ENCODE data around the gene TCP10L.
"Not testable (repeated sequence)": the region's sequence is repeated elsewhere in the genome, so short reads cannot be mapped to it uniquely, and the experiment has no call there.

Gene TCP10L

DNA sequence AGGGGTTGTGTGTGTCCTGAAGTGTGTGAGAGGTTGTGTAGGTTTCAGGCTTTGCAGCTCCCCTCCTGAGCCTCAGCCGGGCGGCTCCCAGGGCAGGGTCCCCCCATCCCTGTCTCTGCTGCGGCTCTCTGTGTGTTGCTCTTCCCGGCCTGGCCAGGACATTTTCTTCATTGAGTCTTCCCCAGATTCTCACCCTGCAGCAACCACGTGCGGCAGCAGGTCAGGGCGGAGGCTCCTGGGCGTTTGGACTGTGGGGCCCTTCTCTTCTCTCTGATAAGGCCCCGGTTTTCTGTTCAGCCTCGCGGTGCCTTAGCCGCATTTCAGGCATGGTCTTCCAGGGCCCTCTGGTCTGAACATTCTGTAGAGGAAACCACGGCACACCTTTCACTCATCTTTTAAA lies 1.8 kb upstream of the TCP10L start:
- DNase-seq (ENCODE audit: low read depth in 2 of 2, low spot score in 1 of 2): no peak

DNA sequence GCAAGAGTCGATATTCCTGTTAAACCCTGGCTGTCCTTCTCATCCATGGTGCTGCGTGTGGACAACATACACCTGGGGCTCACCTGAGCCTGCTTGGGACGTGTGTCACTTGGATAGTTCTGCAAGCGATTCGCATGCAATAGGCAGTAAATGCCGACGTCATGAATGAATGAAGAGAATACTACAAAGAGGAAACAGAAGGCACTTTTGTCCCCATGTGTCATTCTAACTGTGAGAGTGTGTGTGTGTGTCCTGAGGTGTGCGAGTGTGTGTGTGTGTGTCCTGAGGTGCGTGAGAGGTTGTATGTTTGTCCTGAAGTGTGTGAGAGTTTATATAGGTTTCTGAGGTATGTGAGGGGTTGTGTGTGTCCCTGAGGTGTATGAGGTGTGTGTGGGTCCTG lies 647 bp upstream of the TCP10L start:
- no peak for DNase-seq (ENCODE audit: low read depth in 2 of 2, low spot score in 1 of 2)

DNA sequence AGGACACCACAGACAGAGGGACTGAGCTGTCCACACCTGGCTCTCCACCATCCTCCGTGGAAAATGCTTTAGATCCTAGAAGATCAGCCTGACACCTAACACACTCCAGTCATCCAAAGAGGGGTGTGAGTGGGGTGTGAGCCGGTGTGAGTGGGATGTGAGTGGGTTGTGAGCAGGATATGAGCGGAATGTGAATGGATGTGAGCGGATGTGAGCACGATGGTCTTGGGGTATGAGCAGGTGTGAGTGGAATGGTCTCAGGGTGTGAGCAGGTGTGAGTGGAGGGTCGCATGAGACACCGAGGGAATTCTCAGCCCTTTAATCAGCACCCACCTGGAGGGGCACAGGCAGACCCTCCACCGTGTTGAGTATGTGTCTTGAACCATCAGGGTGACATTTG lies 851 bp downstream of the TCP10L start:
- DNase-seq (ENCODE audit: low read depth in 2 of 2, low spot score in 1 of 2): no peak

DNA sequence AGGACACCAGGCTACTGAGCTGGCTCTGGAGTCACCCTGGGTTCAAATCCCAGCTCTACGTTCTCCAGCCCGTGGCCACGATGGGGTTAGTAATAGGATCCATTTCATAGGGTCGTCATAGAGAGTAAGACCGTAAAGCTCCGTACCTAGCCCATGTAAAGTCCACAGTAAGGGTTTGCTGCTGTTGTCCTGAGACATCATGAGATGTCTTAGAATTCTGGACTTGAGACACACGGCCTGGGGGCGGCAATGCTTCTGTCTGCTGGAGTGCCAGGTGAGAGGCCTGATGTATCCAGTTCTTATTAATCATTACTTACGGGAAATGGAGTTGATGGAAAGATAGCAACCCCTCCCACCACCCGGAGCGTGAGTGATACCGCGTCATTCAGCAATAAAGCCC lies 3.6 kb downstream of the TCP10L start:
- no peak for DNase-seq (ENCODE audit: low read depth in 2 of 2, low spot score in 1 of 2)

DNA sequence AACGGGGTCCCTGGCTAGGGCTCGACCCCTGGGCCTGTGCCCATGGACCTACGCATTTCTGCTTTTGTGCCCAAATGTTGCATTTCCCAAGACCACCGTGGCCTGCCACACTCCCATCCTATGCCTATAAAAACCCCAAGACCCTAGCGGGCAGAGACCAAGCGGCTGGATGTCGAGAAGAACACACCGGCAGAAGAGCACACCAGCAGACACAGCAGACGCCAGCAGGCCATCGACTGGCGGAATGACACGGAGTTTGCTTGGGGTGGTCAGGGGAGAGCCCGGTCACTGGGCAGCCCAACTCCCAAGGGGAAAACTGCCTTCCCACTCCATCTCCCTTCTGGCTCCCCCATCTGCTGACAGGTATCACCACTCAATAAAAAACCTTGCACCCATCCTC lies 4.4 kb downstream of the TCP10L start:
- no peak for DNase-seq (ENCODE audit: low read depth in 2 of 2, low spot score in 1 of 2)

DNA sequence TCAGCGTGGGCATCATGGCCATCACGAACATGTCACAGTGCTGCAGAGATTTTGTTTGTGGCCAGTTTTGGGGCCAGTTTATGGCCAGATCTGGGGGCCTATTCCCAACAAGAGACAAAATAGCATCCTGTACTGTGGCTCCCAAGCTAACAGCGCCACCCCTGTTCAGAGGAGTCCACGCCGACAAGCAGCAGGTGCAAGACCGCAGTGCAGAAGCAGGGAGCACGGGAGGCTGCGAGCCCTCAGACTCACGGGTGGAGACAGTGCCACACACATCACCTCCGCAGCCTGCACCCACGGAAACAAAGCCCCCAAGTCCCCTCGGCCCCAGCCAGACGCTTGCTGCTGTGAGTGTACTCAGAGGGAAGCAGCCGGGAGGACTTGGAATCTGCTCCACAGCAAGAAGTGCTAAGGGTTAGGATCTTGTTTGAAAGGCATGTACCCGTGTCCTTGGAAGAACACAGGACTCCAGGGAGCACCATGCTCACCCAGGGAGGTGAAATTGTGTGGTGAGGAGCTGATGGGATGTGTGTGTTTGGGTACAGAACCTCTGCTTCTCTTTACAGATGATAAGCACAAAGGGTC lies 7.1 kb downstream of the TCP10L start:
- DNase-seq (ENCODE audit: low read depth in 2 of 2, low spot score in 1 of 2): no peak

DNA sequence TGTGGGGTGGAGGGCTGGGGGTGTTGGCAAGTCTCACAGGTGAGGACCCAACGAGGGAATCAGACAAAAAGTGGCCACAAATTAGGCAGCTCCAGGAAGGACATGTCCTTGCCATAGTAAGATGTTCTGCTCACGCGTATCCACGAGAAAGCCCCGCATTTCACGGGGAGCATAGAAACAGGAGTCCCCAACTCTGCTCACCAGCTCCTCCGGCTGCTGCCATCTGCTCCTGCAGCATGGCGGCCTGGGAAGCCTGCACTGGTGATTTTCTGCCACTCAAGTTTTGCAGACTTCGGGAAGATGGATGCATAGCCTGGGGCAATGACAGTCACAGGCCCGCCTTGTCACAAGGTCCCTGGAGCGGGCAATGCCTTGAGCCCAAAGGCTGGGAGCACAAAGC lies 9.3 kb downstream of the TCP10L start:
- no peak for DNase-seq (ENCODE audit: low read depth in 2 of 2, low spot score in 1 of 2)

DNA sequence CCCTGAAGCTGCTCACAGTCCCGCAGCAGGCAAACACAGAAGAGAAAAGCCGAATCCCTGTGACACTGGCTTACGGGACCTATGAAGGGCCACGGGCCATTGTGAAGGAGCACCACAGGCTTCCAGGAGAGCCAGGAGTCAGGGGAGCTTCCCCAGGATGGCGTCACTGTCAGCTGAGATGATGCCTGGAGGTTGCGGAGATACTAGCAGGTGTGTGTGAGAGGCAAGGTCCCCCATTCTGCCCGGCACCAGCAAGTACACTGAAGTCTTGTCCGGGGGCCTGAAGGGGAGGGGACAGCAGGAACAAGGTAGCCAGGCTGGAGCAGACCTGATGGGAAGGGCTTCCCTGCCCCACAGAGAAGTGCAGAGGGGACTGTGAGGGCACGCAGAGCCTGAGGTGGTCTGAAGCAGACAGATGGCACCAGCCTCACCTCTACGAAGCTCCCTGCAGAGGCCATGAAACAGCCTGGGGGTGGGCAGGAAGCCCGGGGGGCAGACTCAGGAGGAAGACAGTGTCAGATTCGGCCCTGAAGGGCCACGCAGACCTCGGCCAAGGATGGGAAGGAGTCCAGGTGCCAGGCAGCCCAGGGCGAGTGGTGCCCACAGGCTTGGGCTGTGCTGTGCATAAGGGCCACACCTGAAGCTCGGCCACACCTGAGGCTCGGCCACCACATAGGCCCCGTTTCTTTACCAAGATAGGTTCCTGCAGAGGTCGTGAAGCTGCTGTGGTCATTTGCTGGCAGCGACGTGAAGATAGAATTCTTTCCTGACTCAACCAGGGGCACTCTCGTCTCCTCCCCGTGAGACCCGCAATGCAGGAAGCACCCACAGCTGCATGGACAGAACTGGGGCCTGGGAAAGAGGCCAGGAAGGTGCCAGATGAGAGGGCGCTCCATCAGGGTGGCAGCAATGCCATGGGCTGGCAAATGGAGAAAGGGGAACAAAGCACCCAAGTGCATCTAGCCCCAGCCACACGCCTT lies 10.1 kb downstream of the TCP10L start:
- no peak for DNase-seq (ENCODE audit: low read depth in 2 of 2, low spot score in 1 of 2)

DNA sequence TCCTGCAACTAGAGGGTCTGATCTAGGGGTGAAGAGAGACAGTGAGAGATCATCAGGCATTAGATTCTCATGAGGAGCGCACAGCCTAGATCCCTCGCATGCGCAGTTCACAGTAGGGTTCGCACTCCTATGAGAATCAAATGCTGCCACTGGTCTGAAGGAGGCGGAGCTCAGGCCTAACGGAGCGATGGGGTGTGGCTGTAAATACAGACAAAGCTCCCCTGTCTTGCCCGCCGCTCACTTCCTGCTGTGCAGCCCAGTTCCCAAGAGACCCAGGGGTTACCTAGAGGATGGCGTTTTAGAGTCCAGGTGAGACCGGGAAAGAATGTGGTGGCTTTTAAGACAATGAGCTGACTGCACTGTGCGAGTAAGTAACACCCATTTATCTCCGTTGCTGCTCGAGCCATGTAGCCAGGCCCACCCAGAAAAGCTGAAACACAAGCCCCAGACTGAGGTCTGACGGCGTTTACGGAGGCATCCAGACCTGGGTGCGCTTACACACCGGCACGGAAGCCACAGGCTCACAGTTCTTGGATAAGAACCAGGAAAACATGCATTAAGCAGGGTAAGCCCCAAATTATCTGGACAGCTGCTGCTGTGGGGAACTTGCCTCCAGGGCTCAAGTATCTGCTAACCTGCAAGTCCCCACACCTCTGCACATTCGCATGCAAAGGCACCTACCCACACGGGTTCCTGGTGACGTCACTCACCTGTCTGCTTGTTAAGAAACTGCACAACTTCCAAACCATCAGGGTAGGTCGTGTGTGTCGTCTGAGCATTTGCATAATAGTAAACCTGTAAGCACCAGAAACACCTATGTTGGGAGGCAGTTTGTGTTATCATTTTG lies 12.5 kb downstream of the TCP10L start:
- no peak for DNase-seq (ENCODE audit: low read depth in 2 of 2, low spot score in 1 of 2)

DNA sequence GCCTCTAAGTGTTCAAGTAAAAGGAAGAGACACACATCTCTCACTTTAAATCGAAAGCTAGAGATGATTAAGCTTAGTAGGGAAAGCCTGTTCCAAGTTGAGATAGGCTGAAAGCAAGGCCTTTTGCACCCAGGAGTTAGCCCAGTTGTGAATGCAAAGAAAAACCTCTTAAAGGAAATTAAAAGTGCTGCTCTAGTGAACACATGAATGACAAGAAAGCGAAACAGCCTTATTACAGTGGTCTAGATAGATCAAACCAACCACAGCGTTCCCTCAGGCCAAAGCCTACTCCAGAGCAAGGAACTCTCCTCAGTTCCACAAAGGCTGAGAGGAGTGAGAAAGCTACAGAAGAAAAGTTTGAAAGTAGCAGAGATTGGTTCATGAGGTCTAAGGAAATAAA lies 14.9 kb downstream of the TCP10L start:
- DNase-seq (ENCODE audit: low read depth in 2 of 2, low spot score in 1 of 2): no peak

DNA sequence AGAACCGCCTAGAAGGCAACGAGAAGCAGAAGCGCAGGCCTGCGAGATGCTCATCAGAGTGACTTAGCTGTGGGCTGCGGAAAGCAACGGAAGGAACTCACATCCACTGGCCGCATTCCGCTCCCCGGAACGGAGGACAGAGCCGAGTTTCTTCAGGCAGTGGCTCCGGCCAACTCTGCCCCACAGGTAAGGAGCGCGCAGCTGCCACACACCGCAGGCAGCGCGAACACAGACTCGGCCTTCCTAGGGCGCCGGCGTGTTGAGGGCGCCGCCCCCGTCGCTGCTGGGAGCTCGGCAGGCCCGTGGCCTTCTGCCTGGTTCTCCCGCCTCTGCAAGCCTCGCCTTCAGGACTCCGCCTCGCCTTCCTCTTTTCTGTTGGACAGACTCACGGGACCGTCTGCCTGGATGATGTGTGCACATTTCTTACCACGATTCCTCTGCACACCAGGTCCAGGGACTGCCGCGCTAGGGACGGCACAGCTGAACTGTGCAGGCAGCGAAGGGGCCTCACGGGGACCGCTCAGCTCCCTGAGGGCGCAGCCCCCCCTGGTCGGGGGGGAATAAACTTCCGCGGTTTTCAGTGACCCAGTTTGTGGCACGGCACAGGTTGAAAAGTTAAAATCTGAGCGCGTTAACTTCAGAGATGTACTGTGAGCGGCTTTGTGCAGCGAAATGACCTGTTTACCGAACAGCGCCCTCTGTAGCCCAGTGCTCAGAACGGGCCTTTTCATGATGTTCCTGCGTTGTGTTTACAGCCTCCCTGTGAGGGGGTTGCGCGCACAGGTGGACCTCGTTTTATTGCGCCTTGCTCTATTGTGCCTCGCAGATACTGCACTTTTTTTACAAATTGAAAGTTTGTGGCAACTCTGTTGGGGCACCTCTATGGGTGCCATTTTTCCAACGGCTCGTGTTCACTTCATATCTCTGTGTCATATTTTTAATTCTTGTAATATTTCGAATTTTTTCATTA lies 15.8 kb downstream of the TCP10L start:
- peak; percentile 63 to 74 for DNase-seq (ENCODE audit: low read depth in 2 of 2, low spot score in 1 of 2)

DNA sequence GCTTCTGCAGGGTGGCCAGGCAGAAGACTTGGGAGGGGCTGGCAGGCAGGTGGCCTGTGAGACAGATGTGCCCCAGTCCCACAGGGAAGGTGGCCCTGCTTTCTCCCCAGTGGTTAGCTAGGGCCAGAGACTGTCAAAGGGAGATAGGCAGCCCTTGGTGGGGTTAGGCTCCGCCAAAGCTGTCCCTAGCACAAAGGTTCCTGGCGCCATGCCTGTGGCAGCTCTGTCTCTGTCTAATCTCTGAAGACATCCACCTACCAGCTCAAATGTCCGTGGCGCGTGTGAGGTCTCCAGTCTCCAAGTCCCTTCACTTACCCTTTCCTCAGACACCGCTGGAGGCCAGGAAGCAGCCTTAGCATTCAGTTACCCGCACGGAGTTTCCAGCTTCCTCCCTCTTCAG lies 17.7 kb downstream of the TCP10L start:
- no peak for DNase-seq (ENCODE audit: low read depth in 2 of 2, low spot score in 1 of 2)

DNA sequence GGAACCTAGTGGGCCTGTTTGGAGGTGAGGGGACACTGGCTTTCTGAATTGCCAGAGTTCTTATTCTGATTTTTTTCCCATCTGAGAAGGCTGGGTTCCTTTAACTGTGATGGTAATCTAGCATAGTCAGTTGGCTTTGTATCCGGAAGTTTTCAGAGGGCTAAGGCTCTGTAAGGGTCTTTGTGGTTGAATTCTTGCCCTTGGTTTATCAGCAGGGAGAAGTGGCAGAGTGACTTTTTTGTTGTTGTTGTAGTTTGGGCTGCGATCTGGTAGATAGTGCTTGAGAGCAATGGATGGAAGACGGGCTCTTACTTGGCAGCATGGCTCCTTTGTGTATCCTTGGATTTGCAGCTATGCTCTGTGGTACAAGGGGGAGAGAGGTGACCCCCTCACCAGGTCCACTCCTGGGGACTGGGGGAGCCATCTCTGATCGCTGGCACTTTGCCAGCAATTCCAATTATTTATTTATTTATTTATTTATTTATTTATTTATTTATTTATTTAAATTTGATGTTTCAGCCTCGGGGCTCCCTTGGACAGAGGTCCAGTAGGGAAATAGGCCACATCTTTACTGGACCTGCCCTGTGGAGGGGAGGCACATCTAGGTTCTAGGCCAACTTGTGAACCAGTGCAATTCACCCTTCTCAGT lies 18.5 kb downstream of the TCP10L start:
- DNase-seq (ENCODE audit: low read depth in 2 of 2, low spot score in 1 of 2): no peak

DNA sequence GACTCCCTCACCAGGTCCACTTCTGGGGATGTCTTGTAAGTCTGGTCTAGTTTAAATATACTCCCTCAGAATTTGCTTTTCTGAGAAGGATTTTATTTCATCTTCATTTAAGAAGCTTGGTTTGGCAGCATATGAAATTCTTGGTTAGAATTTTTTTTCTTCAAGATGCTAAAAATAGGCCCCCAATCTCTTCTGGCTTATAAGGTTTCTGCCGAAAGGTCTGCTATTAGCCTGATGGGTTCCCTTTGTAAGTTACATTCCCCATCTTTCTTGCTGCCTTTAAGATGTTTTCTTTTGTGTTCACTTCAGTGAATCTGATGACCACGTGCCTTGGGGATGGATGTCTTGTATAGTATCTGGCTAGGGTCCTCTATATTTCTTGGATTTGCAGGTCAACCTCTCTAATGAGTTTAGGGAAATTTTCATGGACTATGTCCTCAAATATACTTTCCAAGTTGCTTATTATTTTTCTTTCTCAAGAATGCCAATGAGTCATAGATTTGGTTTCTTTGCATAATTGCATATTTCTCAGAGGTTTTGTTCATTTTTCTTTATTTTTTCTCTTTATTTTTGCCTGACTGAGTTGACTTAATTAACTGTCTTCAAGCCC lies 19.4 kb downstream of the TCP10L start:
- no peak for DNase-seq (ENCODE audit: low read depth in 2 of 2, low spot score in 1 of 2)

DNA sequence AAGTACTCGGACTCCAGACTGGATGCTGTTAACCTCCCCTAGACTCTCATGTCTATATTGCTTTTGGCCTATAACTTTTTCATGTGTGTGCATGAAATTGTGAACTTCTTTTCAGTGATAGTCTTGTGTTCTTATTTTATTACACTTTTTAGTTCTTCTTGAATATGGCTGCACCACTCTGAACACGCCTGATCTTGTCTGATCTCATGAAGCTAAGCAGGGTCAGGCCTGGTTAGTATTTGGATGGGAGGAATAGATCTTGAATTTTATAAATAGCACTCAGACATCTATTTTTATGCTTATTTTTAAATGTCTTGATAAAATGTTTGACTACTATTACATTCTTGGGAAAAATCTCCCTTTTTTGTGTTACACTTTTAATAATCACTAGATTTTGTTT lies 22.4 kb downstream of the TCP10L start:
- no peak for DNase-seq (ENCODE audit: low read depth in 2 of 2, low spot score in 1 of 2)

DNA sequence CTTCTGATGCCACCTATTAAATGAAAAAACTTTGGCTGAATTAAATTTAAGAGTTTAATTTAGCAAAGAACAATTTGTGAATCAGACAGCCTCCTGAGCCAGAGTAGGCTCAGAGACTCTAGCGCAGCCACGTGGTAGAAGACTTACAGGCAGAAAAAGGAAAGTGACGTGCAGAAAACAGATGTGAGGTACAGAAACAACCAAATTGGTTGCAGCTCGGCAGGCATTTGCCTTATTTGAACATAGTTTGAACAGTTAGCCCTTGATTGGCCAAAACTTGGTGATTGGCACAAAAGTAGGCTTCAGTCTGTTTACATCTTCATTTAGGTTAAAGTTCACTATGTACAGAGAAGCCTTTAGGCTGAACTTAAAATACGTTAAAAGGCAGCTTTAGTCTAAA lies 22.9 kb downstream of the TCP10L start:
- DNase-seq (ENCODE audit: low read depth in 2 of 2, low spot score in 1 of 2): no peak

DNA sequence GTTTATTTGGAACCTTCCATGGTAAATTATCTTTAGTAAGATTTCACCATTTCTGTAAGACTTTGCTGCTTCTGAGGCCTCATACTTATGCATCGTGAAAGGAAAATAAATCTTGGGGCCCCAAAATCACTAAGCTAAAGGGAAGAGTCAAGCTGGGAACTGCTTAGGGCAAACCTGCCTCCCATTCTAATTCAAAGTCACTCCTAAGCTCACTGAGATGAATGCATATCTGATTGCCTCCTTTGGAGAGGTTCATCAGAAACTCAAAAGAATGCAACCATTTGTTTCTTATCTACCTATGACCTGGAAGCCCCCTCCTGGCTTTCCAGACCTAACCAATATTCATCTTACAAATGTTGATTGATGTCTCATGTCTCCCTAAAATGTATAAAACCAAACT lies 23.8 kb downstream of the TCP10L start:
- DNase-seq (ENCODE audit: low read depth in 2 of 2, low spot score in 1 of 2): not testable (repeated sequence)

DNA sequence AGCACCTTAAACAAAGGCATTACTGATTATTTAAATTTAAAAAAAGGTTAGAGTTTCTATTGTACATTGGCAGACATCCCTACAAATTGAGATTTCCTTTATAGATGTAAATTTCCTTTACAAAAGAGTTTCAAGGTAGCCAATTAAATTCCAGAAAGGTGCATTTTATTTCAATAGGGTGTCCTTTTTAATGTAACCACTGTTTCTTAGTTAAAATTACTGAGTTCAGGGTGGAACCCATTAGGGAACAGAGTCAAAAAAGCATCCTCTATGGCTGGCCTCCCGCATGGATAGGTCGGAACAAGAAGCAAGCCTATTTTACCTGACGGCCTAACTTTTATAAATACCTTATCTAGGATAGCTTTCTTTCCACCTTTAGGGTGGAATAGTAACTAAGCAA lies 24.4 kb downstream of the TCP10L start:
- DNase-seq (ENCODE audit: low read depth in 2 of 2, low spot score in 1 of 2): no peak

DNA sequence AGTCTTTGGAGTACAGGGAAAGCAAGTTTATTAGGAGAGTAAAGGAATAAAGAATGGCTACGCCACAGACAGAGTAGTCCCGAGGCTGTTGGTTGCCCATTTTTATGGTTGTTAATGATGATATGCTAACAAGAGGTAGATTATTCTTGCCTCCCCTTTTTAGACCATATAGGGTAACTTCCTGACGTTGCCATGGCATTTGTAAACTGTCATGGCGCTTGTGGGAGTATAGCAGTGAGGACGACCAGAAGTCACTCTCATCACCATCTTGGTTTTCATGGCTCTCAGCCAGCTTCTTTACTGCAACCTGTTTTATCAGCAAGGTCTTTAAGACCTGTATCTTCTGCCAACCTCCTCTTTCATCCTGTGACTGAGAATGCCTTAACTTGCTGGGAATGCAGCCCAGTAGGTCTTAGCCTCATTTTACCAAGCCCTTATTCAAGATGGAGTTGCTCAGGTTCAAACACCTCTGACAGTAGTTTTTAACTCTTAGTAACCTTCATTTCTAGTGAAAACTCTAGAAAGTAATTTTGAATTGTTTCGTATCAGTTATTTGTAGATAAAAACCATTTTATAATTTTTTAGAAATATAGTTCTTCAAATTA lies 26.2 kb downstream of the TCP10L start:
- DNase-seq (ENCODE audit: low read depth in 2 of 2, low spot score in 1 of 2): no peak
